Nephron (organoid): ENCODE measurements around the gene EPYC.

Source experiments
- H3K27ac Mint-ChIP-seq, 3 experiments: 2 replicates each; pipeline ENCODE4 v1.8.0; 2020; ENCODE audit warnings: mixed read lengths in 3 of 3, mild to moderate bottlenecking in 2 of 3, moderate library complexity in 1 of 3
- H3K27me3 Mint-ChIP-seq: 2 replicates; pipeline ENCODE4 v1.8.0; 2021; ENCODE audit warnings: low read depth, mild to moderate bottlenecking, moderate library complexity, mixed read lengths
- H3K36me3 Mint-ChIP-seq: 2 replicates; pipeline ENCODE4 v1.8.0; 2020; ENCODE audit warnings: low read depth, mixed read lengths
- H3K4me1 Mint-ChIP-seq: 2 replicates; pipeline ENCODE4 v1.8.0; 2020; ENCODE audit warnings: mixed read lengths
- H3K4me3 Mint-ChIP-seq, 3 experiments: 2 replicates each; pipeline ENCODE4 v1.8.0; 2020; ENCODE audit warnings: mild to moderate bottlenecking in 3 of 3, mixed read lengths in 3 of 3, moderate library complexity in 2 of 3
- H3K9me3 Mint-ChIP-seq: 2 replicates; pipeline ENCODE4 v1.8.0; 2020; ENCODE audit warnings: mixed read lengths
- TF ChIP-seq, protein P1 (sequence below), 3 experiments: fragments of 200-600 bp; sonication (generic); IDR thresholded peaks; one replicate each; pipeline ENCODE4 v1.5.0; 2021; ENCODE audit warnings: antibody characterized with exemption in 3 of 3; ENCODE audit not compliant: unreplicated experiment in 3 of 3

The EPYC gene

DNA sequence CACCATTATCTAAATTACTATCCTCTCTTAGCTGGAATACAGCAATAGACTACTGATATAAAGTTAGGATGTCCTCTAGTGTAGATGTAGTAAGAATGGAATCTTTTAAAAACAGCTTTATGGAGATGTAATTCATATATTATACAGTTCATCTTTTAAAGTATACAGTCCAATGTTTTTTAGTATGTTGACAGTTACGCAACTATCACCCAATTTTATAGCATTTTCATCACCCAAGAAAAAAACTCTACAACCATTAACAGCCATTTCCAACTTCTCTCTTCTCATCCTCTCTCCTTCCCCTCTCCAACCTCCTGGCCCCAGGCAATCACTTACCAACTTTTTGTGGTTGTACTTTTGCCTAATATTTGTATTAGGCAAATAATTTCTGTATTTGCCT, 22.6 kb downstream of the EPYC start:
- Mint-ChIP-seq H3K9me3 (peaks cover 11% of the 10 kb centered on the region), H3K27me3 (no peaks in the 10 kb centered on the region), H3K36me3 (peaks cover 2% of the 10 kb centered on the region), H3K27ac (peak overlapping the region in 2 of 3 experiments; percentile 10 to 17), H3K4me3 (no peak overlapping the region), H3K4me1 (peaks cover 29% of the 10 kb centered on the region)
- TF ChIP-seq, protein P1, sequence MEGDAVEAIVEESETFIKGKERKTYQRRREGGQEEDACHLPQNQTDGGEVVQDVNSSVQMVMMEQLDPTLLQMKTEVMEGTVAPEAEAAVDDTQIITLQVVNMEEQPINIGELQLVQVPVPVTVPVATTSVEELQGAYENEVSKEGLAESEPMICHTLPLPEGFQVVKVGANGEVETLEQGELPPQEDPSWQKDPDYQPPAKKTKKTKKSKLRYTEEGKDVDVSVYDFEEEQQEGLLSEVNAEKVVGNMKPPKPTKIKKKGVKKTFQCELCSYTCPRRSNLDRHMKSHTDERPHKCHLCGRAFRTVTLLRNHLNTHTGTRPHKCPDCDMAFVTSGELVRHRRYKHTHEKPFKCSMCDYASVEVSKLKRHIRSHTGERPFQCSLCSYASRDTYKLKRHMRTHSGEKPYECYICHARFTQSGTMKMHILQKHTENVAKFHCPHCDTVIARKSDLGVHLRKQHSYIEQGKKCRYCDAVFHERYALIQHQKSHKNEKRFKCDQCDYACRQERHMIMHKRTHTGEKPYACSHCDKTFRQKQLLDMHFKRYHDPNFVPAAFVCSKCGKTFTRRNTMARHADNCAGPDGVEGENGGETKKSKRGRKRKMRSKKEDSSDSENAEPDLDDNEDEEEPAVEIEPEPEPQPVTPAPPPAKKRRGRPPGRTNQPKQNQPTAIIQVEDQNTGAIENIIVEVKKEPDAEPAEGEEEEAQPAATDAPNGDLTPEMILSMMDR (IDR thresholded peaks at IDR 0.05; ENCODE audit: unreplicated experiment in 3 of 3), result no peak

DNA sequence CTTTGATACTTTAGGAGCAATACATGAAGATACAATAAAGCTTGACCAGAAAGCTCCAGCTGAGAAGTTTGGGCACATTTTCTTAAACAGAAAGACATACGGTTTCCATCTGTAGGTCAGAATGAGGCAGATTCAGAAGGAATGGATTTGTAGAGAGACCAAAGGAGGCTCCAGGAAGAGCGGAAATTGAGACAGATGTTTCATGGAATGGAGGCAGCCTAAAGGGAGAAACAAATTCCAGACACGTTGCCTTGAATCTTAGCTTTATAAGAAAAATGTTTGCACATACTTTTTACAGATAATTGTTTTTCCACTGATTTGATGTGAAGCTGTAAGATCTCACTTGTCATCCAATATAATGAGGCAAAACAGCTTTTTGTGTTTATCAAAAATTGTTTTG, 24.8 kb downstream of the EPYC start:
- H3K9me3 Mint-ChIP-seq, result peaks cover 6% of the 10 kb centered on the region
- TF ChIP-seq, protein P1 (IDR thresholded peaks at IDR 0.05; ENCODE audit: unreplicated experiment in 3 of 3), result no peak
- peaks cover 32% of the 10 kb centered on the region for H3K4me1 Mint-ChIP-seq
- no peak overlapping the region for H3K4me3 Mint-ChIP-seq
- no peaks in the 10 kb centered on the region for H3K36me3 Mint-ChIP-seq
- peak overlapping the region; percentile 91 to 96 (median 92) for H3K27ac Mint-ChIP-seq
- H3K27me3 Mint-ChIP-seq, result no peaks in the 10 kb centered on the region

DNA sequence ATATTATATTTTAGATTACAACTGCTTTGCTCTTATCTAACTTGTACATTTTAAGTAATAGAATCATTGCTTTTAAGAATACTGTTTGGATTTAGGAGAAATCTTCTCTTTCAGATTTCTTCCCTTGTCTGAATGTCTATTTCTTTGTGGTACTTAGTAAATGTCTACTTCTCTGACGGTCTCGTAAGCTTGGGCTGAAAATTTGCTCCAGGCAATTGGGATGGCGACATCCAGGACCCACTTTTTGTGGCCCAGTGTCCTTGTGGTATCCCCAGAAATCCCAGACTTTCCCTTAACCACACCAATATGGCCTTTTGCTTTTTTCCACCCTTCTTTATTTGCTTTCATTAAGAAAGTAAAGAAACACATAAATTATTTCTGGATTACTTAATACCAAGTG, 25.8 kb downstream of the EPYC start:
- H3K4me1 Mint-ChIP-seq, result peaks cover 32% of the 10 kb centered on the region
- no peaks in the 10 kb centered on the region for H3K36me3 Mint-ChIP-seq
- peaks cover 4% of the 10 kb centered on the region for H3K9me3 Mint-ChIP-seq
- H3K4me3 Mint-ChIP-seq, result no peak overlapping the region
- H3K27me3 Mint-ChIP-seq, result no peaks in the 10 kb centered on the region
- TF ChIP-seq, protein P1 (IDR thresholded peaks at IDR 0.05; ENCODE audit: unreplicated experiment in 3 of 3), result no peak
- peak overlapping the region in 2 of 3 experiments; percentile 65 to 96 for H3K27ac Mint-ChIP-seq

DNA sequence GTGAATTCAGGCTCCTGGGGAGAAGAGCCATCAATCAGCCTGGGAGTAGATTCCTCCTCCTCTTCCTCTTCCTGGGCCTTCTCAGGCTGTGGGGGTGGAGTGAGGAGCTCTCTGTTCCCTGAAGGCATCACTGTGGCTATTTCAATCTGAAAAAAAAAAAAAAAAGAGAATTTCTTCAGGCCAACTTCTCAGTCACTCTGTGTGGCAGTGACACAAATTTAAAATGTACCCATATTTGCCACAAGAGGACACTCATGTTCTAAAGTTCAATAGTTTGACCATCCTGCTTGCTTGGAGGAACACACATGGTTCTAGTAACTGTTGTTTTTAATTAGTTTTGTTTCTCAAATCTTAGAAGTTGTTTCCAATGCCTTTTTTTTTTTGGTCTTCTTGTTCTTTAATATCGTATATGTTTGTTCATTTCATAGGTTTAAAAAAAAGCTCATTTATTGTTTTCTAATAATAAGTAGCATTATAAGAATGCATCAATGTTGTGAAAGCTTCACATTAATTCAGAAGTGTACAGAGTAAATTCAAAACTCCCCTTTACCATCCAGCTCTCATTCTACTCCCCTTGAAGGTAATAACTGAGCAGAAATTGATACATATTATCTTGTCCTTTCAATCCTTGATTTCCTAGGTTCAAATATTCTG, 26.5 kb downstream of the EPYC start:
- peaks cover 32% of the 10 kb centered on the region for H3K4me1 Mint-ChIP-seq

DNA sequence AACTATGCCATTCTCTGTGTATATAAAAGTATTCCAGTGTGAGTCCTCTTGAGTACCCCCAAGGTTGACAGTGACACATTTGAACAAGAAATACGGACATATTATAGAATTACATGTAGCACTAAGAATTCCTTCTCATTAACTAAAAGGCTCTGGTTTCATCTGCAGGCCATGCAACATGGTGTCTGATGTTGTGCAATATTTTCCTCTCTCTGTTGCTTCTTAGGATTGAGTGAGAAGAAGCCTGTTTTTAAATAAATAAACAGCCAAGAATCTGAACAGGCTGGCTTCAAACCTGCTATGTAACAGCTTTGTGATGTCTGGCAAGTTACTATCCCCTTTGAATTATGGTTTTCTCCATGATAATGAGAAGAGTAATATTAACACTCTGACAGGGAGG, 27.5 kb downstream of the EPYC start:
- Mint-ChIP-seq H3K27ac (peak overlapping the region; percentile 8 to 96 (median 31)), H3K27me3 (no peaks in the 10 kb centered on the region), H3K4me3 (no peak overlapping the region), H3K36me3 (no peaks in the 10 kb centered on the region), H3K4me1 (peaks cover 32% of the 10 kb centered on the region), H3K9me3 (no peaks in the 10 kb centered on the region)
- TF ChIP-seq, protein P1 (IDR thresholded peaks at IDR 0.05; ENCODE audit: unreplicated experiment in 3 of 3), result no peak

More for the DNA sequence above, 26.5 kb downstream of the EPYC start:
- H3K36me3 Mint-ChIP-seq, result no peaks in the 10 kb centered on the region
- no peak overlapping the region for H3K4me3 Mint-ChIP-seq
- no peaks in the 10 kb centered on the region for H3K27me3 Mint-ChIP-seq
- H3K9me3 Mint-ChIP-seq, result peaks cover 2% of the 10 kb centered on the region
- TF ChIP-seq, protein P1 (IDR thresholded peaks at IDR 0.05; ENCODE audit: unreplicated experiment in 3 of 3), result peak; percentile 74 to 85 (median 82)
- H3K27ac Mint-ChIP-seq, result peak overlapping the region; percentile 34 to 96 (median 77)

DNA sequence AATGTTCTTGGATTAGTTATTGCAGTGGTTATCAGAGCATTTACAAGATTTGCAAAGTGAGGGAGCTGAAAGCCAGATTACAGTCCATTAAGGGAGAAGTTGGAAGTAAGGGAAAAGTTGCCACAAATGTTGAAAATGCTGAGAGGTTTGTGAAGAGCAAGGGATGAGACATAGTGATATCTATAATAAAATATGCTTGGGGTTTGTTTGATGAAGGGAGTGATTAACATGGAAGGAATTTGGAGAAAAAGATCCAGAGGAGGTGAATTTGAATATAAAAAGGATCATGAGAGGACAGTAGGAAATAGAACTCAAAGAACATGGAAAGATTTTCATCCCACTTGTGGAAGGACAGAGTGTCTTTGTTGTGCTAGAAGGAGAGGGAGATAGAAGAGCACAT, 30.5 kb downstream of the EPYC start:
- no peaks in the 10 kb centered on the region for H3K27me3 Mint-ChIP-seq
- peak overlapping the region in 2 of 3 experiments; percentile 0 to 5 for H3K27ac Mint-ChIP-seq
- TF ChIP-seq, protein P1 (IDR thresholded peaks at IDR 0.05; ENCODE audit: unreplicated experiment in 3 of 3), result no peak
- peaks cover 17% of the 10 kb centered on the region for H3K4me1 Mint-ChIP-seq
- H3K4me3 Mint-ChIP-seq, result no peak overlapping the region
- H3K9me3 Mint-ChIP-seq, result no peaks in the 10 kb centered on the region
- no peaks in the 10 kb centered on the region for H3K36me3 Mint-ChIP-seq
